Lung microvascular endothelial cell (primary cell): Measurements from ENCODE around the gene RNF224. TPM values are rescaled to one million over a fixed set of nuclear protein-coding genes. Genes with fewer than 3 reads are reported as not detected.

Experiments
- DNase-seq, 2 donors: peaks; one replicate each; pipeline versions ENCODE4 v3.0.0 to v3.0.0-alpha.2; 2010; ENCODE audit warnings: low read depth in 2 of 2
- total RNA-seq: library from RNA; depleted of rRNA; stranded (reverse); fragments of >200 nt; gene quantifications from 2 replicates; pipeline ENCODE4 v1.2.1, GENCODE V29; 2014

RNF224 gene
- total RNA-seq, 1 donor from 2014 or later = not detected

GRCh38 chr9:137251490-137252268 is 24.4 kb downstream of the RNF224 start:
- no peak for DNase-seq

DNA sequence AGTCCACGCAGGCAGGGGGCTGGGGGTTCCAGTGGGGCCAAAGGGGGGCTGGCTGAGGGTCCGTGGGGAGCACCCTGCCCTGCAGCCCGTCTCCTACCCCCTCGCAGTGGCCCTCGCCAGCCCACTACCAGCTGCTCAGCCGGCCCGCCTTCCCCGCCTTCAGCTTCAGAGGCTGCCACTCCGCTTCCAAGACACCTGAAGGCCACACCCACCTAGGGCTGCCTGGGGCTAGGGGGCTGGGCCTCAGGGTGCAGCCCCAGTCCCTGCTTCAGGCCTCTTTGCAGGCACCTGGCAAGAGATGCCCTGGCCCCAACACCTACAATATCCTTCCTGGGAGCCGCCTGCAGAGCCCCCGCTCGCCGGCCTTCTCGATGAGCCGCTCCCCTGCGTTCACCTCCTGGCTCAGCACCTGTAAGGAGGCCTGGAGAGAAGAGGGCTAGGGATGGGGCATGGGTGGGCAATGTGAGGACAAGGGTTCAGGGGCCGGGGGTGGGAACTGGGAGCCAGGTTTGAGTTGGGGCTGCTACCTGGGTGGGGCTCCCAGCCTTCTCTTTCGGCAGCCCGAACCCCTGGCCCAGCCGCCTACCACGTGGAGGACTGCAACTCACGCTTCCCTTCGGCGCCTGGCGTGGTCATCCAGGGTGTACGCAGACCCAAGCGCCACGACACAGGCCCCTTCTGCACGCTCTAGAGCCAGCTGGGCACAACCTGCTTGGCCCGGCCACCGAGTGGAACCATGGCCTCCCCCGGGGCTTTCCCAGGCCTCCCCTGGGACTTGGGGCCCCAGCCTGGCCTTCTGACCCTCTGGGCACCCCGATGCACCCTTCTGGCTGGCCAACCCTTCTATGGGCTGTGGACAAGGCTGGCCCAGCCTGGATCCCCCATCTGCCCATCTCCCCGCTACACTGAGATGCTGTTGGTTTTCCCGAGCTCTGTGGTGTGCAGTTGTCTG is 25.5 kb downstream of the RNF224 start:
- no peak for DNase-seq

- no peak for DNase-seq
Observed at GRCh38 chr9:137253717-137254623, 26.7 kb downstream of the RNF224 start.

GRCh38 chr9:137254624-137255447 is 27.5 kb downstream of the RNF224 start, which contains the start of gene NELFB:
Gene NELFB, plus strand, starts transcription at chr9:137255327.
- peak; percentile 79 to 84 for DNase-seq

DNA sequence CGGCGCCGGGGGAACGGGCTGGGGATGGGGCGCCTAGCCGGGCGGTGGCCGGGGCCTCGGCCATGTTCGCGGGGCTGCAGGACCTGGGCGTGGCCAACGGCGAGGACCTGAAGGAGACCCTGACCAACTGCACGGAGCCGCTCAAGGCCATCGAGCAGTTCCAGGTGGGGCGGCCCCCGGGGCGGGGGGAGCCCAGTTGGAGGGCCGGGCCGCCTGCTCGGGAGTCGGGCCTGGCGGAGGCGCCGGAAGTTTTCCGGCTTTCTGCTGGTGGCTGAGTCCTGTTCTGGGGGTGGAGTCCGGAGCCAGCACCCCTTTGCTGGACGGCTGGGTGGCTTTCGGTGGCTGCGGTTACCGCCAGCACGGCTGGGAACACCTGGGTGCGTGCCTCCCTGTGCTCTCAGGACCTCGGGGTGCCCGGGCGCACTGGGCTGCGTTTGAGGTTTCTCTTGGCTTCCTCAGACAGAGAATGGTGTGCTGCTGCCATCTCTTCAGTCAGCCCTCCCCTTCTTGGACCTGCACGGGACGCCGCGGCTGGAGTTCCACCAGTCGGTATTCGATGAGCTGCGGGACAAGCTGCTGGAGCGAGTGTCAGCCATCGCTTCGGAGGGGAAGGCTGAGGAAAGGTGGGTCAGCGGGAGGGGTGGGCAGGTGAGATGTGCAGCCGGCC is 28.3 kb downstream of the RNF224 start:
- peak; percentile 27 to 48 for DNase-seq

- no peak for DNase-seq
Observed at GRCh38 chr9:137256362-137256761, 29.1 kb downstream of the RNF224 start.

DNA sequence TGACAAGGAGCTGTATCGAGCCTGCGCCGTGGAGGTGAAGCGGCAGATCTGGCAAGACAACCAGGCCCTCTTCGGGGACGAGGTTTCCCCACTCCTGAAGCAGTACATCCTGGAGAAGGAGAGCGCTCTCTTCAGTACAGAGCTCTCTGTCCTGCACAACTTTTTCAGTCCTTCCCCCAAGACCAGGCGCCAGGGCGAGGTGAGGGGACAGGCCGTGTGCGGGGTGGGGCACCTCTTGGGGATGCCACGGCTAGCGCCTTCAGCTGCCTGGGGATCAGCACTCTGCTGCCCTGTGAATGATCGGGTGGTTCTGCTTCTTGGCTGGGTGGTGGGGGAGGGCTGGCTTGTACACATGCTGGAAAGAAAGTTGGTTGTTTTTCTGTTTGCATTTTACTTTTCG is 29.6 kb downstream of the RNF224 start:
- DNase-seq = no peak

GRCh38 chr9:137262173-137262908 is 35.0 kb downstream of the RNF224 start:
- DNase-seq = peak in 1 of 2 donors; percentile 52

- DNase-seq = no peak
Observed at GRCh38 chr9:137262909-137263285, 35.6 kb downstream of the RNF224 start.

DNA sequence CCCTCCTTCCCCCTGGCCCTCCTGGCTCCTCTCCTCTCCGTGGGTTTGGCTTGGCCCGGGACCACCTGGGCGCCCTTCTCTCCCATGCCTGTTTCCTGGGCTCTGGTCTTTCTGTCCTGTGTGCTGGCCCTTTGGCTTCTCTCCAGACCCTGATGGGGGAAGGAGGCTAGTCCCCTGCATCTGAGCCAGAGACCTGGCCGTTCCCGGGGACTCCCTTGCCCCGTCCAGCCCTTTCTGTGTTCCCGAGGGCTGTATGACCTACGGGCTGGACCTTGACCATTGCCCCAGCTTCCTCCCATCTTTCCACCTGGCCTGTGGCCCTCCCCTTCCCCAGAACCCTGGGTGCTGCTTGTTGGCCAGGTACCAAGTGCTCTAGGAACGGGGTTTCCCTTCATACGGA is 36.2 kb downstream of the RNF224 start:
- DNase-seq = no peak

GRCh38 chr9:137264067-137264466 is 36.8 kb downstream of the RNF224 start:
- no peak for DNase-seq

DNA sequence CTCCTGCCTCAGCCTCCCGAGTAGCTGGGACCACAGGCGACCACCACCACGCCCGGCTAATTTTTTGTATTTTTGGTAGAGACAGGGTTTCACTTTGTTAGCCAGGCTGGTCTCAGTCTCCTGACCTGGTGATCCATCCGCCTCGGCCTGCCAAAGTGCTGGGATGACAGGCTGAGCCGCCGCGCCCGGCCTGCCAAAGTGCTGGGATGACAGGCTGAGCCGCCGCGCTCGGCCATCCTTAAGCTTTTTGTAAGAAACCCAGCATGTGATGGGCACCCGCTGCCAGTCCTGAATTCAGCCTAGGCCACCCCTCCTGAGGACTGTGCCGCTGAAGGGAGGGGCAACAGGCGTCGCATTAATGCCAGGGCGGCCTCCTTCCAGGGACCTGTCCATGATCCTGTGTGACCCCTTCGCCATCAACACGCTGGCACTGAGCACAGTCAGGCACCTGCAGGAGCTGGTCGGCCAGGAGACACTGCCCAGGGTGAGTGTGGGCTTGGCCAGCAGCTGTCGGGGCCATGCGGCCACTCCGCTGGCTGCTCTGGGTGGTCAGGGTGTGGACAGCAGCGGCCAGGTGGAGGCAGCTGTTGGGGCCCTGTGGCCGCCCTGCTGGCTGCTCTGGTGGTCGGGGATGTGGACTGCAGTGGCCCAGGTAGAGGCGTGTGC is 38.3 kb downstream of the RNF224 start:
- DNase-seq = no peak

DNA sequence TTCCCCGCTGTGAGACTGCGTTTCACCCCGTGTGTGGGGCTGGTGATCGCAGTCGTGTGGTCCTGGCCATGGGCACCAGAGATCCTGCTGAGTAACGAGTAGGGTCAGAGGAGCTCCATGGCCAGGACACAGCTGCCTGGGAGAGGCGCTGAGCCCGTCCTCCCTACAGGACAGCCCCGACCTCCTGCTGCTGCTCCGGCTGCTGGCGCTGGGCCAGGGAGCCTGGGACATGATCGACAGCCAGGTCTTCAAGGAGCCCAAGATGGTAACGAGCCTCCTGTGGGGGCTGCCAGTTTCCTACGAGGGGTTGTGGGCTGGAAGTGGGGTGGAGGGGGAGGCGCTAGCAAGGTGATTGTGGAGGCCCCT is 38.8 kb downstream of the RNF224 start:
- no peak for DNase-seq

DNA sequence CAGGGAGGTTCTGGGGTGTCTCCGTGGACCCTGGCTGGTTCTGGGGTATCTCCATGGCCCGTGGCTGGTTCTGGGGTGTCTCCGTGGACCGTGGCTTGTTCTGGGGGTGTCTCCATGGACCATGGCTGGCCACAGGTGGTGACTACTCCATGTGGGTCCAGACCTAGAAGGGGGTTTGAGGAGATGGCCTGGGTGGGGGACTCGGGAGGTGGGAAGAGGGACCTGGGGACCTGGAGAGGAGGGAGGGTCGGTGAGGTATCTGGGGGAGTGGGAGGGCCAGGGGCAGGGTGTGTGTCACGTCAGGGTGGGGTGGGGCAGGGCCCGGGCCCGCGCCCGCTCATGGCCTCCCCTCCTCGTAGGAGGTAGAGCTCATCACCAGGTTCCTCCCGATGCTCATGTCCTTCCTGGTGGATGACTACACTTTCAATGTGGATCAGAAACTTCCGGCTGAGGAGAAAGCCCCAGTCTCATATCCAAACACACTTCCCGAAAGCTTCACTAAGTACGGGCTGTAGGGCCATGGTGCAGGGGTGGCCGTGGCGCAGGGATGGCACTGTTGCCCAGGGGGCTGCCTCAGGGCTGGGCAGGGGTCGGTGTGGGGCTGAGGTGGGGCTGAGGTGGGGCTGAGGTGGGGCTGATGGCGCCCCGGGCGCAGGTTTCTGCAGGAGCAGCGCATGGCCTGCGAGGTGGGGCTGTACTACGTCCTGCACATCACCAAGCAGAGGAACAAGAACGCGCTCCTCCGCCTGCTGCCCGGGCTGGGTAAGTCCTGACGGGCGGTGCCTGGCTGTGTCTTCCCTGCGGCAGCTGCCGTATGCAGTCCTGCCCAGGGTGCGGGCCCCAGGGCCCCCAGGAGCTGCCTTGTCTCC is 39.5 kb downstream of the RNF224 start:
- no peak for DNase-seq

DNA sequence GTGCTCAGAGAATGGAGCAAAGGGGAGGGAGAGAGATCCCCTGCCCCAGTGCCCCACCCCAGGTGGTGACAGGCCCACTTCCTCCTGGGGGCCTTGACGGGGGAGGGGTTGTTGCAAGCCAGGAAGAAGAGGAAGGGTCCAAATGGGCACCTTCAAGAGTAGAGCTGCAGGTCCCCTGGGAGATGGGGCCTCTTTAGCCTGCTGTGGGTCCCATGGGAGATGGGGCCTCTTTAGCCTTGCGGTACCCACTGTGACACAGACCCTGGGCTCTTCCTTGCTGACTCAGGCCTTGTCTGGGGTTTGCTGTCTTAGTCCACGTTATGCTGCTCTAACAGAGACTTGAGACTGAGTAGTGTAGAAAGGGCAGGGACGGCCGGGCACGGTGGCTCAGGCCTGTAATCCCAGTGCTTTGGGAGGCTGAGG is 40.6 kb downstream of the RNF224 start:
- peak in 1 of 2 donors; percentile 47 for DNase-seq

GRCh38 chr9:137268538-137269201 is 41.4 kb downstream of the RNF224 start:
- DNase-seq = peak; percentile 82 to 89

DNA sequence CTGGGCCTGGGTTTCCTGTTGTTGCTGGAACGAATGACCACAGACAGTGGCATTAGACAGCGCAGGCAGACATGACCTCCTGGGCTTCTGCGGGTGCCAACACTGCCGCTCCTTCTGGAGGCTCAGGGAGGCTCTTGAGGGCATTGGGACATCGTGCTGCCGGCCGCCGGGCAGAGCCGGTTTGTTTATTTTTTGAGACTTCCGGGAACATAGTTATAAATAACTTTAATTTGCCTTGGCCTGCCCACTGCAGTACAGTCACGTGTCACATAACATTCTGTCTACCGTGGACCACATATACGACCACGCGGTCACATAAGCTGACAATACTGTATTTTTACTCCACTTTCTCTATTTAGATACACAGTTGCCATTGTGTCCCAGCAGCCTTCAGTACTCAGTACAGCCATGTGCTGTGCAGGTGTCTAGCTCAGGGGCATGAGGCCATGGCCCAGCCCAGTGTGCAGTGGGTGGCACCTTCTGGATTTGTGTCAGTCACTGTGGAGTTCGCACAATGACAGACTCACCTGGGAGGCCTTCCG is 42.0 kb downstream of the RNF224 start:
- peak; percentile 62 to 77 for DNase-seq
